ENCODE results near the gene RTBDN.

RTBDN gene

DNA sequence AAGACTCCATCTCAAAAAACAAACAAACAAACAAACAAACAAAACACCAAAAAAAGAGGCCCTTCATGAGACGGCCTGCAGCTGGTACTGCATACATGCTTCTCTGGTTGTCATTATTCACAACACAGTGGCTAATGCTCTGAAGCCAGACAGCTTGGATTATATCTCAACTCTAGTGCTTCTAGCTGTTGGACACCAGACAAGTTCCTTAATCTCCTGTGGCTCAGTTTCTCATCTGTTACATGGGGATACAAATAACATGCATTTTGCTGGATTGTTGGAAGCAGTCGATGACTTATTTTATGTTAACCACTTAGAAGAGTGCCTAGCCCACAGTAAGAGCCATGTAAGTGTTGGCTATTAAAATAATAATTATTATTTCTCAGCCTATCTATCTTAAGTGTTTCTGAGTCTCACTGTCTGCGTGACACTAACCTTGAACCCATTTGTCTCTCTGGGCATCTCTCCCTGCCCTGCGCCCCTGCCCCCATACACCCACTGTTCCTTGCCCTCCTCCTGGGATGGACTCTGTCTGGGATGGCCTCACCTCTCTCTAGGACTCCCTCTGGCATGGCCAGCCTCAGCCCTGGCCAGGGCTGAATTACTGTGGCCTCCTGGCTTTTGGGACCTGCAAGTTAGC, 46.2 kb downstream of the RTBDN start:
- peak overlapping the region; percentile 39 for H3K4me3 ChIP-seq (ENCODE audit: low read depth, low read length)
- no peaks in the 10 kb centered on the region; the same call in 1 of the 2 replicates for H3K36me3 ChIP-seq

DNA sequence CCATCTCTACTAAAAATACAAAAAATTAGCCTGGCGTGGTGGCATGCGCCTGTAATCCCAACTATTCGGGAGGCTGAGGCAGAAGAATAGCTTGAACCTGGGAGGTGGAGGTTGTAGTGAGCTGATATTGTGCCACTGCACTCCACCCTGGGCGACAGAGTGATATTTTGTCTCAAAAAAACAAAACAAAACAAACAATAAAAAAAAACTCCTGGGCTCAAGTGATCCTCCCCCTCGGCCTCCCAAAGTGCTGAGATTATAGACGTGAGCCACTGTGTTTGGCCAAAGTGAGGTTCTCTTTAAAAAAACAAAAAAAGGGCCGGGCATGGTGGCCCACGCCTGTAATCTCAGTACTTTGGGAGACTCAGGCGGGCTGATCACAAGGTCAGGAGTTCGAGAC, 46.9 kb downstream of the RTBDN start:
- peaks cover 47% of the 10 kb centered on the region for H3K4me1 ChIP-seq
- TF ChIP-seq, protein P1, sequence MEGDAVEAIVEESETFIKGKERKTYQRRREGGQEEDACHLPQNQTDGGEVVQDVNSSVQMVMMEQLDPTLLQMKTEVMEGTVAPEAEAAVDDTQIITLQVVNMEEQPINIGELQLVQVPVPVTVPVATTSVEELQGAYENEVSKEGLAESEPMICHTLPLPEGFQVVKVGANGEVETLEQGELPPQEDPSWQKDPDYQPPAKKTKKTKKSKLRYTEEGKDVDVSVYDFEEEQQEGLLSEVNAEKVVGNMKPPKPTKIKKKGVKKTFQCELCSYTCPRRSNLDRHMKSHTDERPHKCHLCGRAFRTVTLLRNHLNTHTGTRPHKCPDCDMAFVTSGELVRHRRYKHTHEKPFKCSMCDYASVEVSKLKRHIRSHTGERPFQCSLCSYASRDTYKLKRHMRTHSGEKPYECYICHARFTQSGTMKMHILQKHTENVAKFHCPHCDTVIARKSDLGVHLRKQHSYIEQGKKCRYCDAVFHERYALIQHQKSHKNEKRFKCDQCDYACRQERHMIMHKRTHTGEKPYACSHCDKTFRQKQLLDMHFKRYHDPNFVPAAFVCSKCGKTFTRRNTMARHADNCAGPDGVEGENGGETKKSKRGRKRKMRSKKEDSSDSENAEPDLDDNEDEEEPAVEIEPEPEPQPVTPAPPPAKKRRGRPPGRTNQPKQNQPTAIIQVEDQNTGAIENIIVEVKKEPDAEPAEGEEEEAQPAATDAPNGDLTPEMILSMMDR (IDR thresholded peaks at IDR 0.05; ENCODE audit: low read depth, low read length) = no peak
- no peak for DNase-seq
- H3K27me3 ChIP-seq = no peaks in the 10 kb centered on the region
- H3K9me3 ChIP-seq = no peaks in the 10 kb centered on the region
- no peak overlapping the region for H3K4me3 ChIP-seq (ENCODE audit: low read depth, low read length)
- no peaks in the 10 kb centered on the region for H3K36me3 ChIP-seq

More for the DNA sequence above, 46.2 kb downstream of the RTBDN start:
- Histone ChIP-seq H3K9me3 (no peaks in the 10 kb centered on the region), H3K4me1 (peaks cover 47% of the 10 kb centered on the region), H3K27me3 (no peaks in the 10 kb centered on the region)
- no peak for DNase-seq
- TF ChIP-seq, protein P1 (IDR thresholded peaks at IDR 0.05; ENCODE audit: low read depth, low read length) = no peak

DNA sequence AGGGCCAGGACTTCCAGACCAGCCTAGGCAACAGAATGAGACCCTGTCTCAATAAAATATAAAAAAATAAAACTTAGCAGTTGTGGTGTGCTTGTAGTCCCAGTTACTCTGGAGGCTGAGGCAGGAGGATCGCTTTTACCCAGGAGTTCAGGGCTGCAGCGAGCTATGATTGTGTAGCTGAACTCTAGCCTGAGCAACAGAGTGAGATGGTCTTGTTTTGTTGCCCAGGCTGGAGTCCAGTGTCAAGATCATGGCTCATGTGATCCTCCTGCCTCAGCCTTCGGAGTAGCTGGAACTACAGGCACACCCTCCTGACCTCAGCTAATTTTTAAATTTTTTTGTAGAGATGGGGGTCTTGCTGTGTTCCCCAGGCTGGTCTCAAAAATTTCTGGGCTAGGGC, 47.4 kb downstream of the RTBDN start:
- peaks cover 51% of the 10 kb centered on the region for H3K4me1 ChIP-seq

DNA sequence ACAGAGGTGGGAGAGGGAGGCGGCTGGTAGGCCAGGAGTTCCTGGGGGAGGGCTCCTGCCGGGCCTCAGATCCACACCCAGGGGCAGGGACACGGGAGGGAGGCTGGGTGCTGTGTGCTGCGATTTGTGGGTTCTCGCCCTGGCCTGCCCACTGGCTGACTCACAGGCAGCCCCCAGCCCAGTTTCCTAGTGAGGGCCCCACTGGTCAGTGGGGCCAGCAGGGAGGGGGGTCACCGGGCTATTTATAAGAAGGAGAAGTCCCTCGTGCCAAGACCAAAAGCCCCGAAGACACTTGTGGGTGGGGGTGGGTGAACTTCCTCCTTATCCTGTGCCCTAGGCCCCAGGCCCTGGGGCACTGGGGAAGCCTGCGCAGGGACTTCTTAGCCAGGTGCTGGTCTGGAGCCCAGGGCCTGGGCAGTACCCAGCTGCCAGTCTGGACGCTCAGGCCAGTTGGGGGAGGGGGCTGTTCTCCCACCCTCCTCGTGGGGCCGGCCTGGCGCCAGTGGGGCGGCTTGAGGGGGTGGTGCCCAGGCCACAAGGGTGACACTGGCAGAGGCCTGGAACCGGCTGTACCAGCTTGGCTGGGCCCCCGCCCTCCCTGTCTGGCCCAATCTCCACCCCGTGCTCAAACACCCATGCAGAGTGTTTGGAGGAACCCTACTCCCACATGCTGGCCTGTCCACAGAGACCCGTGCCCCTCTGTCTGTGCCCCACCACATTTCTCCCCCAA, 48.1 kb downstream of the RTBDN start:
- TF ChIP-seq, protein P1 (IDR thresholded peaks at IDR 0.05; ENCODE audit: low read depth, low read length) = no peak
- Histone ChIP-seq H3K36me3 (no peaks in the 10 kb centered on the region), H3K4me1 (peaks cover 51% of the 10 kb centered on the region), H3K27me3 (no peaks in the 10 kb centered on the region), H3K9me3 (no peaks in the 10 kb centered on the region), H3K4me3 (ENCODE audit: low read depth, low read length) (no peak overlapping the region)
- DNase-seq = no peak

More for the DNA sequence above, 47.4 kb downstream of the RTBDN start:
- Histone ChIP-seq H3K9me3 (no peaks in the 10 kb centered on the region), H3K36me3 (no peaks in the 10 kb centered on the region), H3K4me3 (ENCODE audit: low read depth, low read length) (no peak overlapping the region), H3K27me3 (no peaks in the 10 kb centered on the region)
- TF ChIP-seq, protein P1 (IDR thresholded peaks at IDR 0.05; ENCODE audit: low read depth, low read length) = no peak
- no peak for DNase-seq

DNA sequence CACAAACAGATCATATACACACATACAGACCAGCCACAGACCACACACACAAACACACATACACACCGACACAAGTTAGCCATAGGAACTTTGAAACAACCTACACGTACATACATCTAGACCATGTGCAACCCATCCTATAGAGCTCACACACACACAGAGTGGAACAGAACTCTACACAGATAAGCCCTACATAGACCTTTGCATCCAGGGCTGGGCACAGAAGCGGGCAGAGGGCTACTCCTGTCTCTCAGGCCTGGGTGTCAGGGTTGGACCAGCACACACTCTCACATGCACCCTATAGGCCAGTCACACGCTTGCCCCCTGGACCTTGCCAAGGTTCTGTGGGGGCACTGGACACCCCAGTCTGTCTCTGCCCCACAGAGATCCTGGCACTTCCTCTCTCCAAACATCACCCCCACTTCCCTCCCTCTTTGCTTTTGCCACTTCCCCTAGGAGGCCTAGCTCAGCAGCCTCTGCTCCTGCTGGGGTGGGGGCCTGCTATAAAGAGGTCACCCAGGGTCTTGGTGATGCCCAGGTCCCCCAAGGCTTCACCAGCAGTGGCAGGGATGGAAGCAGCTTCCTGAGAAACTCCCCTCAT, 48.8 kb downstream of the RTBDN start:
- H3K4me1 ChIP-seq = peaks cover 46% of the 10 kb centered on the region
- TF ChIP-seq, protein P1 (IDR thresholded peaks at IDR 0.05; ENCODE audit: low read depth, low read length) = no peak
- H3K9me3 ChIP-seq = no peaks in the 10 kb centered on the region
- no peak for DNase-seq
- no peaks in the 10 kb centered on the region for H3K27me3 ChIP-seq
- no peaks in the 10 kb centered on the region for H3K36me3 ChIP-seq
- H3K4me3 ChIP-seq (ENCODE audit: low read depth, low read length) = no peak overlapping the region

Data from BE2C (cell line).